GM20000 (cell line): Measurements from ENCODE around the gene GALP.

Experiments used
- DNase-seq: peaks from one replicate; pipeline ENCODE4 v3.0.0; 2012; ENCODE audit warnings: low spot score
- TF ChIP-seq, protein P1 (sequence below): IDR thresholded peaks from 2 replicates; pipeline ENCODE4 v1.5.1; 2012; ENCODE audit warnings: mild to moderate bottlenecking, control low read depth; ENCODE audit errors: extremely low read depth, missing control alignments

GALP gene

DNA sequence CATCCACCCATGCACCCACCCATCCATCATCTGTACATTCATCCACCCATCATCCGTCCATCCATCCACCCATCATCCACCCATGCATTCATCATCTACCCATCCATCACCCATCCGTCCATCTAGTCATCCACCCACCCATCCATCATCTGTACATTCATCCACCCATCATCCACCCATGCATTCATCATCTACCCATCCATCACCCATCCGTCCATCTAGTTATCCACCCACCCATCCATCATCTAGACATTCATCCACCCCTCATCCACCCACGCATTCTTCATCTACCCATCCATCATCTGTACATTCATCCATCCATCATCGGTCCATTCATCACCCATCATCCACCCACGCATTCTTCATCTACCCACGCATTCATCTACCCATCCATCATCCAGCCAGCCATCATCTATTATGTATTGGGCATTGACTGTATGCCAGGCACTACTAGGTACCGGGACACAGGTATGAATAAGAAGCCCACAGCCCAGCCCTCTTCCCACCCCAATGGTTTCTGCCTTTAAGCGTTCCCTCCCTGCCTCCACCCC lies 16.7 kb upstream of the GALP start:
- TF ChIP-seq, protein P1, sequence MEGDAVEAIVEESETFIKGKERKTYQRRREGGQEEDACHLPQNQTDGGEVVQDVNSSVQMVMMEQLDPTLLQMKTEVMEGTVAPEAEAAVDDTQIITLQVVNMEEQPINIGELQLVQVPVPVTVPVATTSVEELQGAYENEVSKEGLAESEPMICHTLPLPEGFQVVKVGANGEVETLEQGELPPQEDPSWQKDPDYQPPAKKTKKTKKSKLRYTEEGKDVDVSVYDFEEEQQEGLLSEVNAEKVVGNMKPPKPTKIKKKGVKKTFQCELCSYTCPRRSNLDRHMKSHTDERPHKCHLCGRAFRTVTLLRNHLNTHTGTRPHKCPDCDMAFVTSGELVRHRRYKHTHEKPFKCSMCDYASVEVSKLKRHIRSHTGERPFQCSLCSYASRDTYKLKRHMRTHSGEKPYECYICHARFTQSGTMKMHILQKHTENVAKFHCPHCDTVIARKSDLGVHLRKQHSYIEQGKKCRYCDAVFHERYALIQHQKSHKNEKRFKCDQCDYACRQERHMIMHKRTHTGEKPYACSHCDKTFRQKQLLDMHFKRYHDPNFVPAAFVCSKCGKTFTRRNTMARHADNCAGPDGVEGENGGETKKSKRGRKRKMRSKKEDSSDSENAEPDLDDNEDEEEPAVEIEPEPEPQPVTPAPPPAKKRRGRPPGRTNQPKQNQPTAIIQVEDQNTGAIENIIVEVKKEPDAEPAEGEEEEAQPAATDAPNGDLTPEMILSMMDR: no peak
- DNase-seq: no peak

DNA sequence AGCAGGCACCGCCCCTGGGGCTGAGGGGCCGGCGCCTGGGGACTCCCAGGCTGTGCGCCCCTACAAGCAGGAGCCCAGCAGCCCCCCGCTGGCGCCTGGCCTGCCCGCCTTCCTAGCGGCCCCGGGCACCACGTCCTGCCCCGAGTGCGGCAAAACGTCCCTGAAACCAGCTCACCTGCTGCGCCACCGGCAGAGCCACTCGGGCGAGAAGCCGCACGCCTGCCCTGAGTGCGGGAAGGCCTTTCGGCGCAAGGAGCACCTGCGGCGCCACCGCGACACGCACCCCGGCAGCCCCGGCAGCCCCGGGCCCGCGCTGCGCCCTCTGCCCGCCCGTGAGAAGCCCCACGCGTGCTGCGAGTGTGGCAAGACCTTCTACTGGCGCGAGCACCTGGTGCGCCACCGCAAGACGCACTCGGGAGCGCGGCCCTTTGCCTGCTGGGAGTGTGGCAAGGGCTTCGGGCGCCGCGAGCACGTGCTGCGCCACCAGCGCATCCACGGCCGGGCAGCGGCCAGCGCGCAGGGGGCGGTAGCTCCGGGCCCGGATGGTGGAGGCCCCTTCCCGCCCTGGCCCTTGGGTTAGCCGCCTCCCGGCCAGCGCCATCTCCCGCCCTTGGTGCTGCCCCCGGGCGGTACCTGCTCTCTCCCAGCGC lies 16.1 kb upstream of the GALP start:
- TF ChIP-seq, protein P1: no peak
- DNase-seq: no peak

DNA sequence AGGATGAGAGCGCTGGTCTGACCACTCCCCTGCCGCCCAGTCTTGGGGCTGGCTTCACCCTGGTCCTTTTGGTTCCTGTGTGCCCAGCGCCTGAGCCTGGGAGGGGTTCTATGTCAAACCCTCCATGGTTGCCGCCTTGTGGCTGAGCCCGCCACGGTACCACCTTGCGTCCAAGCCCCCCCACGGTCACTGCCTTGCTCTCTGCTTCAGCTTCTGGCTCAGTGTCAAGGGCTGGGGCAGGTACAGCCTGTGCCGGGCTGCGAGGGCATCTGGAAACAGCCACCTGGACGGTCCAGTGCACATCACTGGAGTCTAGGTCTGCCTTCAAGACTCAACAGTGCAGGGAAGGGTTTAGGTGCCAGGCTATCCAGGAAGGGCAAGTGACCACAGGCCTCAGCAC lies 14.3 kb upstream of the GALP start:
- TF ChIP-seq, protein P1: no peak
- no peak for DNase-seq

DNA sequence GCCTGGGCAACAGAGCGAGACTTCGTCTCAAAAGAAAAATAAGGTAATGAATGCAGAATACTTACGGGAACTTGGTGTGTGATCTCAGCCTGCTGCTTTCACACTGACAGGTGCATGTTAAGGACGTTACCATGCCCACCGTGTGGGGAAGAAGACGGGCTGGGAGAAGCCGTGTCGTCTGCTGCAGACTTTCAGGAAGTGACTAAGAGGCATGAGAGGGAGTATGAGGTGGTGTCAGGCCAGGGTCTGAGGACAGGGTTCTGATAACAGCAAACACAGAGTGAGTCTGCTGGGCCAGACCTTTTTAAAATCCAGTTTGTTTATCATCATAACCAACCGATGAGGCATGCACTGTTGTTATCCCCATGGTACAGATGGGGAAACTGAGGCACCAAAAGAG lies 13.6 kb upstream of the GALP start:
- TF ChIP-seq, protein P1: no peak

DNA sequence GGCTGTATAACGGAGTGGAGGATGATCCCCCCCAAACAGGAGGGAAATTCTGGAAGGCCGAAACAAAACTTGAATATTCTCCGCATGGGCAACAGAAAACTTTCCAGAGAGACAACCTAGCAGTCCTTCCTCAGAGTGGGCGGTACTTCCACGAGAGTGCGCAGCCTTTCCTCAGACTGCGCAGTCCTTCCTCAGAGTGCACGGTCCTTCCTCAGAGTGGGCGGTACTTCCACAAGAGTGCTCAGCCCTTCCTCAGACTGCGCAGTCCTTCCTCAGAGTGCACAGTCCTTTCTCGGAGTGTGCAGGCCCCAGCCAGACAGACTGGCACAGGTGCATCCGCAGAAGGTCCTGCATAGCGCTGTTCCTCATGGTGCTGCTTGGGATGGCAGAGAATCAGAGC lies 12.7 kb upstream of the GALP start:
- DNase-seq: no peak
- TF ChIP-seq, protein P1: no peak

More for the DNA sequence above, 13.6 kb upstream of the GALP start:
- no peak for DNase-seq

DNA sequence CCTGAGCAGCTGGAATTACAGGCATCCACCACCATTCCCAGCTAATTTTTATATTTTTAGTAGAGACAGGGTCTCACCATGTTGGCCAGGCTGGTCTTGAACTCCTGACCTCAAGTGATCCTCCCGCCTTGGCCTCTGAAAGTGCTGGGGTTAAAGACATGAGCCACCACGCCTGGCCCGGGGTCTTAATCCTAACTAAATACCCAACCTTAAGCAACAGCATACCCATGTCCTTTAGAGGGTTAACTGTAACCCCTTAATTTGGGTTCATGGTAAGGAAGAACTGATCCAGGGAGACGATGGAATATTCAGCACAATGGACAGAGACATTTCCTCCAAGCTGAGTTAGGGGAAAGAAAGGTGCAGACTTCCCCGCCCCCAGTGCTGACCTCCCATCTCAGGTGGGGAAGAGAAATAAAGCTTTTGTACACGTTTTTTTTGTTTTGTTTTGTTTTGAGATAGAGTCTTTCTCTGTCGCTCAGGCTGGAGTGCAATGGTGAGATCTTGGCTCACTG lies 8.7 kb upstream of the GALP start:
- TF ChIP-seq, protein P1: no peak
- no peak for DNase-seq

DNA sequence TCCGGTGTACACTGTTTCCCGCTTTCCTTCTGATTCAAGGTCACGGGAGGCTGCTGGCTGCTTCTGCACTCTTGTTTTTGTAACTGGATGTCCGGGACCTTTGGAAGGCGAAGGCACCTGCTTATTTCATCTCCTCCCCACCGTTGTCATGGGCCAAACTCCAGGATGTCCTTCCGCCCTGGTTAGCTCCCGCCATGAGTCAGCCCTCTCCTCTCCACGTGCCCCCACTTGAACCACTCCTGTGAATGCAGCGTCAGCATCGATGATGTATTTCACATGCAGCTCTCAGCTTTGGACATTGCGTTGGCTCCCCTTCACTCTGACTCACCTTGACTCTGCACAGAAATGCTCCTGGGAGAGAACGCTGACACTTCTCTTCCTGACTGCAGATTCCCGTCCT lies 5.5 kb upstream of the GALP start:
- no peak for DNase-seq
- TF ChIP-seq, protein P1: no peak
